Panc1 (cell line): ENCODE results near the gene DLG5.

Experiments used
- POLR2AphosphoS5 ChIP-seq: IDR thresholded peaks from 2 replicates; pipeline ENCODE4 v1.6.1; 2012; ENCODE audit warnings: mild to moderate bottlenecking, low read depth, low read length, moderate library complexity
- REST ChIP-seq, 2 experiments: IDR thresholded peaks; 2 replicates each; pipeline ENCODE4 v1.6.1; 2011 to 2012; ENCODE audit warnings: low read depth in 2 of 2, control low read depth in 1 of 2, low read length in 1 of 2, mild to moderate bottlenecking in 1 of 2, moderate library complexity in 1 of 2; ENCODE audit not compliant: insufficient read depth in 1 of 2
- TCF7L2 ChIP-seq: IDR thresholded peaks from 2 replicates; pipeline ENCODE4 v1.6.1; 2011; ENCODE audit warnings: mild to moderate bottlenecking, low read depth, low read length, inconsistent platforms
- TF ChIP-seq, protein P1 (sequence below): fragments of 450-650 bp; IDR thresholded peaks from 2 replicates; pipeline ENCODE4 v1.5.1; 2017; ENCODE audit warnings: mild to moderate bottlenecking

GRCh38 chr10:77799352-77799751, 127.2 kb downstream of the DLG5 start:
- no peak for TF ChIP-seq POLR2AphosphoS5
- TF ChIP-seq REST (IDR thresholded peaks at IDR 0.05; ENCODE audit: insufficient read depth in 1 of 2, low read depth in 2 of 2, low read length in 1 of 2) = no peak
- TF ChIP-seq TCF7L2 = no peak
- TF ChIP-seq, protein P1, sequence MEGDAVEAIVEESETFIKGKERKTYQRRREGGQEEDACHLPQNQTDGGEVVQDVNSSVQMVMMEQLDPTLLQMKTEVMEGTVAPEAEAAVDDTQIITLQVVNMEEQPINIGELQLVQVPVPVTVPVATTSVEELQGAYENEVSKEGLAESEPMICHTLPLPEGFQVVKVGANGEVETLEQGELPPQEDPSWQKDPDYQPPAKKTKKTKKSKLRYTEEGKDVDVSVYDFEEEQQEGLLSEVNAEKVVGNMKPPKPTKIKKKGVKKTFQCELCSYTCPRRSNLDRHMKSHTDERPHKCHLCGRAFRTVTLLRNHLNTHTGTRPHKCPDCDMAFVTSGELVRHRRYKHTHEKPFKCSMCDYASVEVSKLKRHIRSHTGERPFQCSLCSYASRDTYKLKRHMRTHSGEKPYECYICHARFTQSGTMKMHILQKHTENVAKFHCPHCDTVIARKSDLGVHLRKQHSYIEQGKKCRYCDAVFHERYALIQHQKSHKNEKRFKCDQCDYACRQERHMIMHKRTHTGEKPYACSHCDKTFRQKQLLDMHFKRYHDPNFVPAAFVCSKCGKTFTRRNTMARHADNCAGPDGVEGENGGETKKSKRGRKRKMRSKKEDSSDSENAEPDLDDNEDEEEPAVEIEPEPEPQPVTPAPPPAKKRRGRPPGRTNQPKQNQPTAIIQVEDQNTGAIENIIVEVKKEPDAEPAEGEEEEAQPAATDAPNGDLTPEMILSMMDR = no peak
